ENCODE results near the gene PRIM2.
"Not testable (repeated sequence)": the region's sequence is repeated elsewhere in the genome, so short reads cannot be mapped to it uniquely, and the experiment has no call there.

Gene PRIM2

DNA sequence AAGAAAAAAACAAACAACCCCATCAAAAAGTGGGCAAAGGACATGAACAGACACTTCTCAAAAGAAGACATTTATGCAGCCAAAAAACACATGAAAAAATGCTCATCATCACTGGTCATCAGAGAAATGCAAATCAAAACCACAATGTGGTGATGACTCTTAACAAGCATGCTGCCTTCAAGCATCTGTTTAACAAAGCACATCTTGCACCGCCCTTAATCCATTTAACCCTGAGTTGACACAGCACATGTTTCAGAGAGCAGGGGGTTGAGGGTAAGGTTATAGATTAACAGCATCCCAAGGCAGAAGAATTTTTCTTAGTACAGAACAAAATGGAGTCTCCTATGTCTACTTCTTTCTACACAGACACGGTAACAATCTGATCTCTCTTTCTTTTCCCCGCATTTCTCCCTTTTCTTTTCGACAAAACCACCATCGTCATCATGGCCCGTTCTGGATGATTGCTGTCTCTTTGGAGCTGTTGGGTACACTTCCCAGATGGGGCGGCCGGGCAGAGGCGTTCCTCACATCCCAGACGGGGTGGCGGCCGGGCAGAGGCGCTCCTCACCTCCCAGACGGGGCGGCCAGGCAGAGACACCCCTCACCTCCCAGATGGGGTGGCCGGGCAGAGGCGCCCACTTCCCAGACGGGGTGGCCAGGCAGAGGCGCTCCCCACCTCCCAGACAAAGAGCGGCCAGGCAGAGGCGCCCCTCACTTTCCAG is 7.2 kb upstream of the PRIM2 start:
- not testable (repeated sequence) for DNase-seq (ENCODE audit: low read depth in 3 of 3)

DNA sequence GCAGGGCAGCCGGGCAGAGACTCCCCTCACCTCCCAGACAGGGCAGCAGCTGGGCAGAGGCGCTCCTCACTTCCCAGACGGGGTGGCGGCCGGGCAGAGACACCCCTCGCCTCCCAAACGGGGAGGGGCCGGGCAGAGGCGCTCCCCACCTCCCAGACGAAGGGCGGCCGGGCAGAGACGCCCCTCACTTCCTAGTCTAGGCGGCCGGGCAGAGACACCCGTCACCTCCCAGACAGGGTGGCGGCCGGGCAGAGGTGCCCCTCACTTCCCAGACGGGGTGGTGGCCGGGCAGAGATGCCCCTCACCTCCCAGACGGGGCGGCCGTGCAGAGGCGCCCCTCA is 6.6 kb upstream of the PRIM2 start:
- no peak for DNase-seq (ENCODE audit: low read depth in 3 of 3)

DNA sequence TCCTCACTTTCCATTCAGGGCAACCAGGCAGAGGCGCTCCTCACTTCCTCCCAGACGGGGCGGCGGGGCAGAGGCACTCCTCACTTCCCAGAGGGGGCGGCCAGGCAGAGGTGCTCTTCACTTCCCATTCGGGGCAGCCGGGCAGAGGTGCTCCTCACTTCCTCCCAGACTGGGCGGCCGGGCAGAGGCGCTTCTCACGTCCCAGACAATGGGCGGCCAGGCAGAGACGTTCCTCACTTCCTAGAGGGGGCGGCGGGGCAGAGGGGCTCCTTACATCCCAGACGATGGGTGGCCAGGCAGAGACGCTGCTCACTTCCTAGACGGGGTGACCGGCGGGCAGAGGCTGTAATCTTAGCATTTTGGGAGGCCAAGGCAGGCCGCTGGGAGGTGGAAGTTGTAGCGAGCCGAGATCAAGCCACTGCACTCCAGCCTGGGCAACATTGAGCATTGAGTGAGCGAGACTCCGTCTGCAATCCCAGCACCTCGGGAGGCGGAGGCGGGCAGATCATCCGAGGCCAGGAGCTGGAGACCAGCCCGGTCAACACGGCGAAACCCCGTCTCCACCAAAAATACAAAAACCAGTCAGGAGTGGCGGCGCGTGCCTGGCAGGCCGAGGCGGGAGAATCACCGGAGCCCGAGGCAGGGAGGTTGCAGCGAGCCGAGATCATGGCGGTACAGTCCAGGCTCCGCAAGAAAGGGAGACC is 6.0 kb upstream of the PRIM2 start:
- not testable (repeated sequence) for DNase-seq (ENCODE audit: low read depth in 3 of 3)

DNA sequence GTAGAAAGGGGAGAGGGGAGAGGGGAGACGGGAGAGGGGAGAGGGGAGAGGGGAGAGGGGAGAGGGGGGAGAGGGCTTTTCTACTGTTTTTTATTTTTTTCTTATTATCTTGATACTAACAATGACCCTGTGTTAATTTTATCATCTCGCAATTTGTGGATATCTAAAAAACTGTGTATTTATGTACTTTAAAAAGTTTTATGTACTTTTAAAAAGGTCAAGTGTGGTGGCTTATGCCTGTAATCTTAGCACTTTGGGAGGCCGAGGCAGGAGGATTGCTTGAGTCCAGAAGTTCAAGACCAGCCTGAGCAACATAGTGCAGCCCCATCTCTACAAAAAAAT is 5.5 kb upstream of the PRIM2 start:
- DNase-seq (ENCODE audit: low read depth in 3 of 3), result no peak

DNA sequence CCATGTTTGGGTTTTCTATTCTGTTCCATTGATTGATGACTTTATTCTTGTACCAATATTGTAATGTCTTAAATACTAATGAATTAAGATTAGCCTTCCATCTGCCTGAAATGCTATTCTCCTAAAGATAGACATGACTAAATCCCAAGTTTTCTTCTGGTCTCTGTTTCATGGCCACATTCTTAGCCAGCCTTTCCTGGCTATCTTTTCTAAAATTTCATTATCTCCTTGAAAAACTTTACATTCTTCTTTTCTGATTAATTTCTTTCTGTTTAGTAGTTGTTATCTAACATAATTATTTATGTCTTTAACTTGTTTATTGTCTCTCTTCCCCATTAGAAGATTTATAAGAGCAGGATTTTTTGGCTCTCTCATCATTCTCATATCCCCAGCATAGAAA is 4.4 kb upstream of the PRIM2 start:
- no peak for DNase-seq (ENCODE audit: low read depth in 3 of 3)

DNA sequence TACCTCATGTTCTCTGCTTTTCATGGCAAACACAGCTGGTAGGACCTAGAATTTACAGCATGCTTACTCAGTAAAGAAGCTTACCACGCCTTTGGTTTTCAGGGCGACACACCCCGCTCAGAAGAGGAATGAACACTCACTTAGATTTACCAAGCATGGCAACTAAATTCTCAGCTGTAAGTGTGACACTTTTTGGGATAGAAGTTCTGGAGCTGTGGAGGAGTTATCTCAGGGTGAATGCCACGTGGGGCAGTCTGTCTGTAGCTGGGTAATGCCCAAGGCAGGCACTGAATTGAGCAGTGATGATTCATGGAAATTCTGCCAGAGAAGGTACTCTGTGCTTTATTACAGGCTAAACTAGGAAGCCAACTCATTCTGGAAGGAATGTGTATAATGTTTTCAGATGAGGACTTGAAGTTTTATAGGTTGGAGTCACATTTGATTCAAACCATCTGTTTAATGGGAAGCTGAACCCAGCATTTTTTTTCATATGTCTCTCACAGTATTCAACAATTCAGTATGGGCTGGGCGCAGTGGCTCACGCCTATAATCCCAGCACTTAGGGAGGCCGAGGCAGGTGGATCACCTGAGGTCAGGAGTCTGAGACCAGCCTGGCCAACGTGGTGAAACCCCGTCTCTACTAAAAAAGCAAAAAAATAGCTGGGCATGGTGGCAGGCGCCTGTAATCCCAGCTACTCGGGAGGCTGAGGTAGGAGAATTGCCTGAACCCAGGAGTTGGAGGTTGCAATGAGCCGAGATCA is 3.5 kb upstream of the PRIM2 start:
- no peak for DNase-seq (ENCODE audit: low read depth in 3 of 3)

DNA sequence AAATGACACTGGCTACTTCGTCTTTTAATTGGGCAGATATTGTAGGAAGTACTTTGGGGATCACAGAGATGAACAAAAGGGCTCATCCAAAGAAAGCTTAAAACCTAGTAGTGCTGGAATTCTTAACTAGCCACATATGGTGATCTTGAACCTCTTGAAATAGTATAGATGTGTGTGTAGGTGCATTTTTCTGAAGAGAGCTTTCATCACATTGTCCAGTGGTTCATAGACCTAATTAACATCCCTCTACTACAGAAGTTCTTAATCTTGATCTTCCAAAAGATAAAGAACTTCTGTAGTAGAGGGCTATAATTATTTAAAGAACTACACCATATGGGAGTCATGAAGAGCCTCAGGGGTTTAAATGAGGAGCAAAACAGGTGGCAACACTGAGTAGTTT is 2.3 kb upstream of the PRIM2 start:
- no peak for DNase-seq (ENCODE audit: low read depth in 3 of 3)

DNA sequence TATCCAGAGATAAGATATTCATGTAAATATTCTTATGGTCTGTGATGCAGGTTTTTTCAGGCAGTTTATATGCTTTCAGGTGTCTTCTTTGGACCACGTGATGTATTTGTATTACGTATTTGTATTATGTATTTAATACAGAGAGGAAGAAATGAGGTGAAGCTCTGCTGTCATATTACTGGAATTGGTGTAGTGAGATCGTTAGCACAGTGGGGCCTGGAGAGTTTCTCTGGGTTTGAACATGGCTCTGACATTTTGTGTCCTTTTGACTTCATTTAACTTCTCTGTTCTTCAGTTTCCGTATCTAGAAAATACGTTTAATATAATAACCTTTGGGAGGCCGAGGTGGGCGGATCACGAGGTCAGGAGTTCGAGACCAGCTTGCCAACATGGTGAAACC is 1.6 kb upstream of the PRIM2 start:
- DNase-seq (ENCODE audit: low read depth in 3 of 3), result no peak

DNA sequence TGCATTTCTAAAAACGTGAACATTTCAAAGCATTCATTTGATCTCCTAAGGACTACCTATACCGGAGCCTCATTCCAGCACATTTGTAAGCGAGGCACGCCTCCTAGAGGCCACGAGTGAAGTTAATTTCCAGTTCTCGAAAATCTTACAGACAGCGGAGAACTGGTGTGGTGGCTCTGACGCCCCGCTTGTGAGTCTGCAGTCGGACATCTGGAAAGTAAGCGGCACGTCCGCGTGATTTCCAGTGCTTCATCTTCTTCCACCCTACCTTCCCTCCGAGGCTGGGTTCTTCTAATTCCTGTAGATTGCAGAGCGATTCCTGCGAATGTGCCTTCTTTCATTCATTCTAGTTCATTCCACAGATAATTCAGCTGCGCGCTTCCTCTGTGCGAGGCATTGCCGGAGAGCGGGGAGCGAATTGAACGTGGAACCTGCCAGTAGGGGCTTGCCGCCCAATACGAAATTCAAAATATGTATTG is 810 bp upstream of the PRIM2 start:
- DNase-seq (ENCODE audit: low read depth in 3 of 3), result peak; percentile 60 to 71 (median 65)

DNA sequence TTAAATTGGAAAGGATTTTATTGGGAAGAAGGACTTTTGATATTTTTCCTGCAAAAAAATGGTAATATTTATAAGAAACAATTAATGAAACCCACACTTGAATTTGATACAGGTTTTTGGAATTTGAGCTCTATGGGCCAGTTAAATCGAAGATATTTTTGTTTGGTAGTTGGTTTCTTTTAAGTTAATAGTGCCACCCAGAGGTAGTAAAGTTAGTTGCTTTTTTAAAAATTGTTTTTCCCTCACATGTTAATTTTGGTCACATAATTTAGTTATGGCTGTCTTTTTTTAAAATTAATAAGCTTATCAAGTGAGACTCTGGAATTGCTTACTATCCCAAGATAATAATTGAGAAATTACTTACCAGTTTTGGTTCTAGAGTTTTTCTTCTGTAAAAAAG is 7.1 kb downstream of the PRIM2 start:
- DNase-seq (ENCODE audit: low read depth in 3 of 3), result no peak

DNA sequence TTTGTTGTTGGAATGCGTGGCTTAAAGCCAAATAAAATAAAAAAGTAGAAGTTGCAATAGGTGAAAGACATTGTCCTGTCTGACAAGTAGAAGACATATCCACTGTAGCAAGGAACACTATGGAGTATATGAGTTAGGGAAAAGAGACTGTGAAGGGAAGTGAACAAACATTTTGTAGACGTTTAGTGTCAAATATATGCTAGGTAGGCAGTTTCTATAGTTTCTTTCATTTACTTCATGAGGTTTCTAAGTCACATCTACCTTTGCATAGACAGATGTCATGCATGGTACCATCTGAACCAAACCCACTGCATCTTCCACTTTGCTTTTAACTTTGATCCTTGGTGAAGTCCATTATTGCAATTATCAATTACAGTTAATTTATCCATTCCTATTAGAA is 9.9 kb downstream of the PRIM2 start:
- no peak for DNase-seq (ENCODE audit: low read depth in 3 of 3)

DNA sequence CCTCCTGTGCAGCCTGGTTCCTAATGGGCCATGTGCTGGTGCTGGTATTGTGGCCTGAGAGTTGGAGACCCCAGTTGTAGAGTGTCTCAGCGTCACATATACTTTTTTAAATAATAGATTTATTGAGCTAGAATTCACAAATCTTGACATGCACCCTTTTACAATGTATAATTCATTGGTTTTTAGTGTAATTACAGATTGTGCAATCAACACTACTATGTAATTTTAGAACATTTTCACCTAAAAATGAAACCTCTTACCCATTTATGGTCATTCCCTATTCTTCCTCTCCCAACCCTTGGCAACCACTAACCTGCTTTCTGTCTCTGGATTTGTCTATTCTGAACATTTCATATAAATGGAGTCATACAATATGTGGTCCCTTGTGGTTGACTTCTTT is 10.6 kb downstream of the PRIM2 start:
- no peak for DNase-seq (ENCODE audit: low read depth in 3 of 3)

DNA sequence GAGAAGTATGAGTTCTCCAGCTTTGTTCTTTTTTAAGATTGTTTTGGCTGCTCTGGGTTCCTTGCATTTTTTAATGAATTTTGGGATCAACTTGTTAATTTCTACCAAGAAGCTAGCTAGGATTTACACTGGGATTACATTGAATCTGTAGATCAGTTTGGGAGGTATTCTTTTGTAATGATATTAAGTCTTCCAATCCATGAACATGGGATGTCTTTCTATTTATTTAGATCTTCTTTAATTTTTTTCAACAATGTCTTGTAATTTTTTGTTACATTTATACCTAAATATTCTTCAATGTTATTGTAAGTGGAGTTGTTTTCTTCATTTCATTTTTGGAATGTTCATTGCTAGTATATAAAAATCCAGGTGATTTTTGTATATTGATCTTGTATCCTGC is 12.5 kb downstream of the PRIM2 start:
- DNase-seq (ENCODE audit: low read depth in 3 of 3), result no peak

DNA sequence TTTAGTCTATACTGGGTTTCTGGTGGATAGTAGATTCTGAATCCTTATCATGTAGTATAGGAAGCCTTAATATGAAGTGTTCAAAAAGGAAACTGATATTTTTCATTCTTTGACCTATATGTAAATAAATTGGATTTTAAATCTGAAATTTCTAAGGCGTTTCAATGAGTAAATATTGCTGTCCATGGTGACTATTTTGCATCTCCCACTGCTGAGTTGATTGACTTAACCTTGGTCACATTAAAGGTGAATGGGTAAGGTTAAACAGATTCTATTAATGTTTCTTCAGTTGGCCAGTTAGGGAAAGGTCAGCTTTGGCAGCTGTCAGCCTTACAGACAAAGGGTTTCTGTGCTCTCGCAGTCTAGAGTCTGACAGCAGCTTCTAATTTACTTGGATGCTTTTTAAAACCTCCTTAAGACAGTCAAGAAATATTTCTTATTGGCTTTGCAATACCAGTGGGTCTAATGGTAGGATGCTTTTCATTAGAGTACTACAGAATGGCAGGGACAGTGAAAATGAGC is 24.8 kb downstream of the PRIM2 start:
- no peak for DNase-seq (ENCODE audit: low read depth in 3 of 3)

DNA sequence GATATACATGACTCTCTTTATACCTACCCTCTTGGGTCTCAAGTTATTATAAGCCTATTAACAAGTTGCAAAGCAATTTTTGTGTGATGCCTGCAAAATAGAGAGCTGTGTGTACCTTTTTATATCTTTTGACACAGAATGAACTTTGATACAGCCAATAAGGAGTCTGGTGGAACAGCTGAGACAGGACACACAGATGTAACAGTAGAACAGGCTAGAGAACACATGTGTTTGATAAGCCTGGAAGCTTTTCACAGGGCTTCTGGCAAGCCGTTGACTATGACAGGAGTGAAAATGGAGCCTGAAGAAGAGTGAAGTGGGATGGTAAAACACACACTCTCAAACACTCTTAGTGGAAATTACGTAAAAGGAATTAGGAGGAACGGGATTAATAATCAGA is 25.9 kb downstream of the PRIM2 start:
- not testable (repeated sequence) for DNase-seq (ENCODE audit: low read depth in 3 of 3)

DNA sequence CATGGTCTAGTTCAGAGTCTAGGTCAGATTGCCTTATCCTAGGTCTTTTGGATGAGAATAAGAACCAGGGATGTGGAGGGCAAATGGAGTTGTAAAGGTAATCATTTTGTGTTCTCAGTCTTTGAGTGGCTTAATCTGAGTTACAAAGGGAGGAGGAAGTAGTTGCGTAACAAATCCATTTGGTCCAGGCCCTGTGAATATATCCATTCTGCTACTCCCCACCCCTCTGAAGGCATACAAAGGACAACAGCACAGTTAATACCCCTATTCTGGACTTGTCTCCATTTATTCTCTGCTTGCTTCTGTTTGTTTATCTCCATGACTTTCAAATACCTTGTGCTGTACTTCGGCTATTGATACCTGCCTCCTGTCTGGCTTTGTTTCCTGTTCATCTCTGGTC is 29.3 kb downstream of the PRIM2 start:
- DNase-seq (ENCODE audit: low read depth in 3 of 3), result not testable (repeated sequence)

DNA sequence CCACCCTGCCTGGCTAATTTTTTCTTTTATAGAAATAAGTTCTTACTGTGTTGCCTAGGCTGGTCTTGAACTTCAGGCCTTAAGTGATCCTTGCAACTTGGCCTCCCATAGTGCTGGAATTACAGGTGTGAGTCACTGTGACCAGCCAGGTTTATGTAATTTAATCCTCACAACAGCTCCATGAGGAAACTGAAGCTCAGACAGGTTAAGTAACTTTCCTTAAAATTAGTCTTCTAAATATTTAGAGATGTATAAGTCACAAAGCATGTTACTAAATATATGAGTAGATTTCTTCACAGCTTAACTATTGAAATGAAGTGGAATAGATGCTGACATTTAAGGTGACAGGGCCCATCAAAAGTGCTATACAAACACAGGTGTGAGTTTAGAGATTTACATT is 30.2 kb downstream of the PRIM2 start:
- not testable (repeated sequence) for DNase-seq (ENCODE audit: low read depth in 3 of 3)

DNA sequence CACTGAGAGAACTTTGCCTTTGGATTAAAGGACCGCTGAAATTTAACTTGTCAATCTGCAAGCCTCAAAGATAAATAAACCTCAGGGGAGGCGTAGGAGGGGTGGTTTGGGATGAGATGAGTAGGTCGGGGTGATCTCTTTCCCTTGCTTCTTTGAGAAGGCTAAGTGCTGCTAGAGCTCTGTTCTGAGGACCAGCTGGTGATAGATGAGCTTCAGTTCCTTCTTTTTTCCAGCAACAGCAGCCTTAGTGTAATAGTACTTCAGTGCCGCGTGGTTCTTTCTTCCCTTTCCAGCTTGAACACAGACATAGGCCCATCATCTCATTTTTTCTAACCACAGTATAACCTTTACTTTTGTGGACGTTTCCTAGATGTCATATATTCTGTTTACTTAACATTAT is 33.0 kb downstream of the PRIM2 start:
- DNase-seq (ENCODE audit: low read depth in 3 of 3), result not testable (repeated sequence)

DNA sequence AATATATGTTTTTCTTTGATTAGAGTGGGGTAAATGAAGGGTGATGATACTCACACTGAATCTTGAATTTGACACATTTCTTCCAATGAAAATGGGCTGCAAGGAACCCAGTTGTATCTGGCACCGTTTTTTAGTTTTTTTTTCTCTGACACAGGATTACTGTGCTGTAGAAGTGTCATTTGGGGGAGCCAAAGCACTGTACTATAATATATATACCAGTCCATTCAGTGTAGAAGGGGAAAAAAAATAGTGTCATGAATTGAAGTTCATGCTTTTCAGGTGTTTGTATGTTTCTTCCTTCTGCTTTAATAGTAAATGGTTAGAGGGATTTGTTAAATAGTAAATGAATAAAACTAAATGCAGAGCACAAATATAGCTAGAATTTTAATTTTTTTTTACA is 35.2 kb downstream of the PRIM2 start:
- not testable (repeated sequence) for DNase-seq (ENCODE audit: low read depth in 3 of 3)

DNA sequence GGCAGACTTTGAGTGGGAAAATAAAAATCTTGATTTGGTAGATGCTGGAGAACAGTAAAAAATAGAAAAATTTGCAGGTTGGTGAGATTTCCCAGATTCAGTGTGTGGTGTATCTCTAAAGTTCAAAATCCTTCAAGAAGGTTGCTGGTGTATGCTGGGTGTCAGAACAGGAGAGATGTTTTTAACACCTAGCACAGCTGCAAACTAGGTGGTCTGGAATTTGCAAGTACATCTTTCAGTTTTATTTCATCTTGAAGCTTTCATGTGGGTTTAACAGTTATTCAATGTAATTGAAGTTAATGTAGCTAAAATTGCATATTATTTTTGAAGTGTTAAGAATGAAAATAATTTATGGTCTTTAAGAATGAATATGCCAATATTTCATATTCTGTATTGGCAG is 40.9 kb downstream of the PRIM2 start:
- DNase-seq (ENCODE audit: low read depth in 3 of 3), result not testable (repeated sequence)

DNA sequence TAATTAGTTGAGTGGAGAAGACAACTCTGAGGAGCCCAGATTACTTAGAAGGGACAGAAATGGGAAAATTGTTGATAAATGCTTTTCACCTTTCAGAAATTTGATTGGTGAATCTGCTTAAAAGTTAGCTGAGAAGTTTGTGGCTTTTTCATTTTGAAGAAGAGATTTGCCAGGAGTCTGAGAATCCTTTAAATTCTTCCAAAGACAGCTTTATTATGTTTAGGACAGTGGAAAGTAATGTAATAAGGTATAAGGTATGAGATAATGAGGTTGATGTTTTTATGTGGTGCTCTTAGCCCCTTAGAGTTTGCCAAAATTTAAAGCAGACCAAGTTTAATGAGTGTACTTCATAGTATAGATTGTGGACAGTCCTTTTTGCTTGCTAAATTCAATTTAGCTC is 42.3 kb downstream of the PRIM2 start:
- DNase-seq (ENCODE audit: low read depth in 3 of 3), result not testable (repeated sequence)

DNA sequence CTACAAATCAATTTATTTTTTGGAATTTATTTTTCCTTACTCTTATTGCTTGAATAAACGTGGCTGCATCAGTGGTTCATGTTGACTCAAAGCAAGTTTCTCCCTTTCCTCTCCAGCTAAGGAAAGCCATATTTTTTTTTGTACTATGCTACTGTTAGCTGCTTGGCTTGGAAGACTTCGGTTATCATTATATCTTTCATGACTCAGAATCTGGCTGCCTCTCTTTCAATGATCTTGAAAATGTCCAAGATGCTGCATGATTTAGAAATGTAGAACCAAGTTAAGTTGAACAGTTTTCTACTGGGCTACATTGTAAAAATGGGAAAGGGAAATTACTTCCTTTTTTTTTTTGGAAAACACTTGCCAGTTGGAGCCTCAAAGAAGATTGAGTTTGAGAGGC is 44.9 kb downstream of the PRIM2 start:
- not testable (repeated sequence) for DNase-seq (ENCODE audit: low read depth in 3 of 3)

All from stimulated activated CD4-positive, alpha-beta T cell treated with anti-CD3 and anti-CD28 coated beads, TNF-alpha, amount 100 ng/mL, for 48 hours (primary cell).